ENCODE results near the gene TAB2. TPM values are rescaled to one million over a fixed set of nuclear protein-coding genes. Genes with fewer than 3 reads are reported as not detected.

TAB2 gene
- total RNA-seq, 1 experiment from 2014 or later = 55.6 TPM

- Mint-ChIP-seq H3K27me3 (ENCODE audit: low read depth) (peaks cover 5% of the 10 kb centered on the region; the same call in 1 of the 2 replicates), H3K9me3 (no peaks in the 10 kb centered on the region), H3K27ac (no peak overlapping the region), H3K4me3 (no peak overlapping the region), H3K4me1 (no peaks in the 10 kb centered on the region), H3K36me3 (no peaks in the 10 kb centered on the region)
- TF ChIP-seq ETV6 (CRISPR knock-in tag; IDR thresholded peaks at IDR 0.05) (no peak), JAZF1 (CRISPR knock-in tag; IDR thresholded peaks at IDR 0.05) (no peak), MYBL2 (CRISPR knock-in tag; IDR thresholded peaks at IDR 0.05) (no peak), CREB1 (CRISPR knock-in tag; IDR thresholded peaks at IDR 0.05) (no peak), SMAD4 (CRISPR knock-in tag; IDR thresholded peaks at IDR 0.05) (no peak), ERG (CRISPR knock-in tag; IDR thresholded peaks at IDR 0.05) (no peak), PRRX2 (CRISPR knock-in tag; IDR thresholded peaks at IDR 0.05) (no peak), AFF4 (CRISPR knock-in tag; IDR thresholded peaks at IDR 0.05; ENCODE audit: borderline replicate concordance) (no peak)
- ChIA-PET POLR2A (no interaction called here), CTCF (no interaction called here)
- ATAC-seq (no peak), DNase-seq (ENCODE audit: low spot score) (no peak)
Observed at GRCh38 chr6:149303468-149303867, 14.0 kb upstream of the TAB2 start.

GRCh38 chr6:149305372-149305771 lies 12.1 kb upstream of the TAB2 start:
- Mint-ChIP-seq H3K27me3 (ENCODE audit: low read depth) (peaks cover 5% of the 10 kb centered on the region; the same call in 1 of the 2 replicates), H3K4me1 (no peaks in the 10 kb centered on the region), H3K27ac (no peak overlapping the region), H3K36me3 (no peaks in the 10 kb centered on the region), H3K4me3 (no peak overlapping the region), H3K9me3 (peaks cover 5% of the 10 kb centered on the region)
- ChIA-PET CTCF (no interaction called here), POLR2A (no interaction called here)
- ATAC-seq = no peak
- DNase-seq (ENCODE audit: low spot score) = no peak
- TF ChIP-seq GRHL2 (CRISPR knock-in tag; IDR thresholded peaks at IDR 0.05; ENCODE audit: insufficient replicate concordance, severe bottlenecking) = no peak
- TF ChIP-seq KAT7 (CRISPR knock-in tag; IDR thresholded peaks at IDR 0.05; ENCODE audit: borderline replicate concordance) = no peak
- no peak for TF ChIP-seq ZNF317 (CRISPR knock-in tag; IDR thresholded peaks at IDR 0.05; ENCODE audit: borderline replicate concordance, low read depth)
- TF ChIP-seq RELA (CRISPR knock-in tag; IDR thresholded peaks at IDR 0.05; ENCODE audit: borderline replicate concordance) = no peak
- TF ChIP-seq E2F5 (CRISPR knock-in tag; IDR thresholded peaks at IDR 0.05) = no peak

GRCh38 chr6:149306967-149307366 lies 10.5 kb upstream of the TAB2 start:
- Mint-ChIP-seq H3K4me1 (peaks cover 8% of the 10 kb centered on the region), H3K9me3 (peaks cover 5% of the 10 kb centered on the region), H3K36me3 (no peaks in the 10 kb centered on the region), H3K27me3 (ENCODE audit: low read depth) (peaks cover 5% of the 10 kb centered on the region; the same call in 1 of the 2 replicates), H3K27ac (no peak overlapping the region), H3K4me3 (no peak overlapping the region)
- CTCF ChIA-PET = no interaction called here
- DNase-seq (ENCODE audit: low spot score) = no peak
- POLR2A ChIA-PET = no interaction called here
- TF ChIP-seq OVOL2 (CRISPR knock-in tag; IDR thresholded peaks at IDR 0.05; ENCODE audit: borderline replicate concordance) = no peak
- no peak for ATAC-seq

- DNase-seq (ENCODE audit: low spot score) = no peak
- Mint-ChIP-seq H3K9me3 (peaks cover 5% of the 10 kb centered on the region), H3K27me3 (ENCODE audit: low read depth) (peaks cover 7% of the 10 kb centered on the region; the same call in 1 of the 2 replicates), H3K27ac (no peak overlapping the region), H3K4me1 (peaks cover 11% of the 10 kb centered on the region), H3K36me3 (no peaks in the 10 kb centered on the region), H3K4me3 (no peak overlapping the region)
- TF ChIP-seq TEAD1 (CRISPR knock-in tag; IDR thresholded peaks at IDR 0.05) (no peak), ZBTB21 (CRISPR knock-in tag; IDR thresholded peaks at IDR 0.05; ENCODE audit: borderline replicate concordance) (no peak), ZNF317 (CRISPR knock-in tag; IDR thresholded peaks at IDR 0.05; ENCODE audit: borderline replicate concordance, low read depth) (no peak), ATF1 (CRISPR knock-in tag; IDR thresholded peaks at IDR 0.05) (no peak), AR (CRISPR knock-in tag; IDR thresholded peaks at IDR 0.05) (no peak), ESRRA (CRISPR knock-in tag; IDR thresholded peaks at IDR 0.05; ENCODE audit: borderline replicate concordance) (no peak), CBFB (CRISPR knock-in tag; IDR thresholded peaks at IDR 0.05; ENCODE audit: low read depth) (no peak), NR3C1 (CRISPR knock-in tag; conservative IDR thresholded peaks at IDR 0.05; ENCODE audit: low read depth) (no peak)
- ChIA-PET CTCF (no interaction called here), POLR2A (no interaction called here)
- no peak for ATAC-seq
Observed at GRCh38 chr6:149311293-149311692, 6.2 kb upstream of the TAB2 start.

All from WTC11 (cell line).